Right lobe of liver (tissue), 4 donors: ENCODE measurements around the gene CACNA1E.

Experiments used
- POLR2A ChIP-seq: fragments of 450-650 bp; IDR thresholded peaks from one replicate; pipeline ENCODE4 v1.6.1; 2017; ENCODE audit warnings: antibody characterized with exemption, mild to moderate bottlenecking
- TF ChIP-seq, protein P1 (sequence below), 4 donors: fragments of 200-600 bp in 3 of 4; fragments of 450-650 bp in 1 of 4; IDR thresholded peaks; one replicate each; pipeline versions ENCODE4 v1.5.1 to v1.8.0; 2016 to 2022; ENCODE audit warnings: antibody characterized with exemption in 4 of 4, mild to moderate bottlenecking in 2 of 4
- donor health status: DM: no; HTN: no; CAD: no.
- donor health status: DM: no; HTN: no; CAD: no.
- donor health status: DM: no; HTN: yes; CAD: no.

DNA sequence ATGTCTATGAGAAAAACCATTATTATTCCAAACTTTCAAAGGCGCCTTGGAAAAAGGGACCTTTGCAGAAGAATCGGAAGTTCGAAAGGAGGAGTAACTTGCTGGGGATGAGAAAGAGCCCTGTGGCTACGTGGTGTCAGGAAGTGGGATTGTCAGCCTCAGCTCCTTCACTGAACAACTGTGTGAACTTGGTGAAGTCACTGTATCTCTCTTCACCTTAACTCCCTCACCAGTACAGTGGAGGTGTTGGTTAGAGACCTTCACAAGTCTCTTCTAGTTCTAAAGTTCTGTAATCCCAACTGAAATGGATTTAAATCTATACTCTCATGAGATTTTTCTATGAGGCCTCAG, 285.6 kb downstream of the CACNA1E start:
- TF ChIP-seq POLR2A = no peak
- TF ChIP-seq, protein P1, sequence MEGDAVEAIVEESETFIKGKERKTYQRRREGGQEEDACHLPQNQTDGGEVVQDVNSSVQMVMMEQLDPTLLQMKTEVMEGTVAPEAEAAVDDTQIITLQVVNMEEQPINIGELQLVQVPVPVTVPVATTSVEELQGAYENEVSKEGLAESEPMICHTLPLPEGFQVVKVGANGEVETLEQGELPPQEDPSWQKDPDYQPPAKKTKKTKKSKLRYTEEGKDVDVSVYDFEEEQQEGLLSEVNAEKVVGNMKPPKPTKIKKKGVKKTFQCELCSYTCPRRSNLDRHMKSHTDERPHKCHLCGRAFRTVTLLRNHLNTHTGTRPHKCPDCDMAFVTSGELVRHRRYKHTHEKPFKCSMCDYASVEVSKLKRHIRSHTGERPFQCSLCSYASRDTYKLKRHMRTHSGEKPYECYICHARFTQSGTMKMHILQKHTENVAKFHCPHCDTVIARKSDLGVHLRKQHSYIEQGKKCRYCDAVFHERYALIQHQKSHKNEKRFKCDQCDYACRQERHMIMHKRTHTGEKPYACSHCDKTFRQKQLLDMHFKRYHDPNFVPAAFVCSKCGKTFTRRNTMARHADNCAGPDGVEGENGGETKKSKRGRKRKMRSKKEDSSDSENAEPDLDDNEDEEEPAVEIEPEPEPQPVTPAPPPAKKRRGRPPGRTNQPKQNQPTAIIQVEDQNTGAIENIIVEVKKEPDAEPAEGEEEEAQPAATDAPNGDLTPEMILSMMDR (IDR thresholded peaks at IDR 0.05) = no peak
